ENCODE data around the gene EPB42. TPM values are rescaled to one million over a fixed set of nuclear protein-coding genes. Genes with fewer than 3 reads are reported as not detected.

The EPB42 gene
- total and polyA plus RNA-seq, 10 donors = 0.11 to 31.5 (median 1.6) TPM

GRCh38 chr15:43225201-43225949 is 4.6 kb upstream of the EPB42 start:
- intact Hi-C loops (cut with DNase I; ENCODE audit: low total_unique reads) = loop anchor here (2.0 kb wide), 1 partner anchor 59 kb away; no protein-coding TSS in a partner anchor
- DNase-seq = no peak

DNA sequence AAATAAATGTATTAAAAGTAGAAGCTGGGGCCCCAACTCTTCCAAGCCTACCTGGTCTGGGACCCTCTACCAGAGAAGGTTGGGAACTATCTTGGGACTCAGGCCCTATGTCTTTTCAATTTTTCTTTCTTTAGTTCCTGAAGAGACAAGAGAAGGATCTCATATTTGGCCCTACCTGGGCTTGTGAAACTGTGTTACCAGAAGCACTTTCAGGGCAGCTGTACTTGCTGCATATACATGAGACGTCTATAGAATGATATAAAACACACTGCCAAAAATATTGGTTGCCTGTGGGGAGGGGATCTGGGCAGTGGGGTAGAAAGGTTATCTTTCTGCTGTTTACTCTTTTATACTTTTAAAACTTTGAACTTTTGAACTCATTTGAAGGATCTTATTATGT is 604 bp upstream of the EPB42 start:
- Histone ChIP-seq H3K27ac (no peak overlapping the region), H3K27me3 (replicated peaks in 1 of 7) (peaks cover 0 to 12% (median 0%) of the 10 kb centered on the region in 7 donors), H3K36me3 (no peaks in the 10 kb centered on the region), H3K9me3 (no peaks in the 10 kb centered on the region), H3K4me3 (no peak overlapping the region), H3K4me1 (peaks cover 0 to 9% (median 0%) of the 10 kb centered on the region in 6 donors)
- no peak for DNase-seq
- intact Hi-C loops (cut with DNase I; ENCODE audit: low total_unique reads) = no loop called here
- WGBS, 5 donors = 76 to 94% (median 77%) methylated on average over 1 of the region's 1 CpG
- no peak for TF ChIP-seq CTCF (IDR thresholded peaks at IDR 0.05 in 8 of 11, conservative IDR thresholded peaks at IDR 0.05 in 3 of 11)
- no peak for TF ChIP-seq POLR2A (IDR thresholded peaks at IDR 0.05)
- TF ChIP-seq POLR2AphosphoS5 (IDR thresholded peaks at IDR 0.05) = no peak

More at GRCh38 chr15:43225201-43225949, 4.6 kb upstream of the EPB42 start:
- no peak for TF ChIP-seq POLR2AphosphoS5 (IDR thresholded peaks at IDR 0.05)
- peak; percentile 43 to 83 (median 75) for TF ChIP-seq CTCF (IDR thresholded peaks at IDR 0.05 in 8 of 11, conservative IDR thresholded peaks at IDR 0.05 in 3 of 11)
- WGBS, 5 donors = 44 to 47% (median 45%) methylated on average over 16 of the region's 16 CpGs
- Histone ChIP-seq H3K9me3 (no peaks in the 10 kb centered on the region), H3K27me3 (replicated peaks in 1 of 7) (peaks cover 0 to 6% (median 0%) of the 10 kb centered on the region in 7 donors), H3K4me3 (no peak overlapping the region), H3K27ac (no peak overlapping the region), H3K4me1 (peaks cover 0 to 9% (median 0%) of the 10 kb centered on the region in 6 donors), H3K36me3 (no peaks in the 10 kb centered on the region)

DNA sequence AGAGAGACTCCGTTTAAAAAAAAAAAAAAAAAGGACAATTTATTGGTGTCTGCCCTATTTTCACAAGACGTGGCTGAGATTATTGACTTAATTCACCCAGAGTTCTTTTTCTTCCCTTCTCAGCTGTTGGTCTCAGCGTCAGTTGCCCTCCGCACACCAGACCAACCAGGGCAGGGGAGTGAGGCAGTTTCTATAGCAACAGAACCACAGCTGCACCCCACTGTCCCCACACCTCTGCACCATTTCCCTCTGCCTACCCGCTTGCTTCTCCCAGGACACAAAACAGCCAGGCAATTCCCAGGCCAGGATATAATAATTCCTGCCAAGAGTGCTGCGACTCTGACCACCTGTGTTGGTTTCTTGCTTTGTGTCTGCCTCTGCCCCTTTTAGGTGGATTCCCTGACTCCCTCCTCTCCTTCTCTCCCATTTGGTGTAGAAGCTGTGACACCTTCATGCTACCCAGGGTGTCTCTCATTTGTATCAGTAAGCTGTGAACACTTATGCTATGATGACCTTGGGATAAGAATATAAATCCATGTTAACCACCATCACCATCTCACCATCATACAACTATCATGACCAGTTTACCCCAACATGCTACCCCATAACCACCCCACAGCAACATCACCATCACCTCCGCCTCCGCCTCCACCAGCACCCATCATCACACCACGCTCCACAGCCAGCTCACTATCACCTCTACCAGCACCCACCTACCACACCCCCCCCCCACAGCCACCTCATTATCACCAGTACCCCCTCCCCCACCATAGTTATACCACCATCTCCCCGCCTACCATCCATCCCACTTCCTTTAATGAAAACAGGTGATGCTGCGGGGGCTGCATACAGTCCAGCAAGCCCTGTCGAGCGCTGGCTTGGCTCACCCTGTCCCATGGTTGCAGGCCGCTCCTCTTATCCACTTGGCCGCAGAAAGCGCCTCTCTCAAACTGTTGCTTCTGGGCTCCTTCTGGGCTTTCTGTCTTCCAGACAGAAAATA is 589 bp downstream of the EPB42 start:
- Histone ChIP-seq H3K4me1 (peaks cover 0 to 2% (median 0%) of the 10 kb centered on the region in 6 donors), H3K36me3 (no peaks in the 10 kb centered on the region), H3K4me3 (peak overlapping the region in 1 of 8 donors; percentile 2), H3K9me3 (no peaks in the 10 kb centered on the region), H3K27me3 (replicated peaks in 1 of 7) (peaks cover 0 to 10% (median 0%) of the 10 kb centered on the region in 7 donors), H3K27ac (no peak overlapping the region)
- DNase-seq = no peak
- TF ChIP-seq CTCF (IDR thresholded peaks at IDR 0.05 in 8 of 11, conservative IDR thresholded peaks at IDR 0.05 in 3 of 11) = no peak
- TF ChIP-seq POLR2A (IDR thresholded peaks at IDR 0.05) = no peak
- TF ChIP-seq POLR2AphosphoS5 (IDR thresholded peaks at IDR 0.05) = no peak
- WGBS, 5 donors = 83 to 88% (median 85%) methylated on average over 16 of the region's 16 CpGs
- intact Hi-C loops (cut with DNase I; ENCODE audit: low total_unique reads) = no loop called here
